NB4 (cell line): ENCODE data around the gene TMPRSS11D.

Source experiments
- DNase-seq: peaks from one replicate; pipeline ENCODE4 v3.0.0; 2010; ENCODE audit warnings: low read depth
- H3K4me3 ChIP-seq: one replicate; pipeline ENCODE4 v1.5.1; 2011; ENCODE audit warnings: mild to moderate bottlenecking, low read depth, low read length, moderate library complexity
- MYC ChIP-seq: IDR thresholded peaks from 2 replicates; pipeline ENCODE4 v1.6.1; 2011; ENCODE audit warnings: low read depth, low read length
- POLR2A ChIP-seq: IDR thresholded peaks from 2 replicates; pipeline ENCODE4 v1.6.1; 2011; ENCODE audit warnings: mild to moderate bottlenecking; ENCODE audit not compliant: insufficient read length; ENCODE audit errors: extremely low read depth
- TF ChIP-seq, protein P1 (sequence below): IDR thresholded peaks from one replicate; pipeline ENCODE4 v1.5.1; 2012; ENCODE audit warnings: low read depth, low read length
- TF ChIP-seq, protein P2 (sequence below): IDR thresholded peaks from 2 replicates; pipeline ENCODE4 v1.6.1; 2011; ENCODE audit warnings: low read depth, low read length

The TMPRSS11D gene

DNA sequence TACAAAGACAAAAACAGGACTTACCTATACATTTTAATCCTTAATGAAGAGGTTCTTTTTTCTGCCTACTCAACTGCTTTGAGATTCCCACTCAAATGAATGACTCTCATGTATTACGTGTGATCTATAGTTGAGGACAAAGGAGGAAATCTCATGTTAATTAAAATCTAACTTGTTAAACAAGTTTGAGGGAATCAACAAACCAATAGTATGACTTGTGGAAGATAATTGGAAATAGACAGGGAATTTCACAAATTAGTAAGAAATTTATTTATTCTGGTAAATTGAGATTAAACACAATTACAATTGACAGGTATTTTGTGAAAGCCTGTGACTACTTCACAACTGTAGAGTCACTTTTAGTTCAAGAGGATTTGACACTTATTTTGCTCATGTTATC is at the start of gene TMPRSS11D:
TSS of gene TMPRSS11D (minus strand) at position 101 of the 400 bp plus-strand sequence. CDS start at position 32, 69 bp downstream.
- TF ChIP-seq, protein P1, sequence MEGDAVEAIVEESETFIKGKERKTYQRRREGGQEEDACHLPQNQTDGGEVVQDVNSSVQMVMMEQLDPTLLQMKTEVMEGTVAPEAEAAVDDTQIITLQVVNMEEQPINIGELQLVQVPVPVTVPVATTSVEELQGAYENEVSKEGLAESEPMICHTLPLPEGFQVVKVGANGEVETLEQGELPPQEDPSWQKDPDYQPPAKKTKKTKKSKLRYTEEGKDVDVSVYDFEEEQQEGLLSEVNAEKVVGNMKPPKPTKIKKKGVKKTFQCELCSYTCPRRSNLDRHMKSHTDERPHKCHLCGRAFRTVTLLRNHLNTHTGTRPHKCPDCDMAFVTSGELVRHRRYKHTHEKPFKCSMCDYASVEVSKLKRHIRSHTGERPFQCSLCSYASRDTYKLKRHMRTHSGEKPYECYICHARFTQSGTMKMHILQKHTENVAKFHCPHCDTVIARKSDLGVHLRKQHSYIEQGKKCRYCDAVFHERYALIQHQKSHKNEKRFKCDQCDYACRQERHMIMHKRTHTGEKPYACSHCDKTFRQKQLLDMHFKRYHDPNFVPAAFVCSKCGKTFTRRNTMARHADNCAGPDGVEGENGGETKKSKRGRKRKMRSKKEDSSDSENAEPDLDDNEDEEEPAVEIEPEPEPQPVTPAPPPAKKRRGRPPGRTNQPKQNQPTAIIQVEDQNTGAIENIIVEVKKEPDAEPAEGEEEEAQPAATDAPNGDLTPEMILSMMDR: no peak
- TF ChIP-seq, protein P2, sequence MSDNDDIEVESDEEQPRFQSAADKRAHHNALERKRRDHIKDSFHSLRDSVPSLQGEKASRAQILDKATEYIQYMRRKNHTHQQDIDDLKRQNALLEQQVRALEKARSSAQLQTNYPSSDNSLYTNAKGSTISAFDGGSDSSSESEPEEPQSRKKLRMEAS: no peak
- DNase-seq: no peak
- no peak within 1 kb of the TSS for H3K4me3 ChIP-seq

DNA sequence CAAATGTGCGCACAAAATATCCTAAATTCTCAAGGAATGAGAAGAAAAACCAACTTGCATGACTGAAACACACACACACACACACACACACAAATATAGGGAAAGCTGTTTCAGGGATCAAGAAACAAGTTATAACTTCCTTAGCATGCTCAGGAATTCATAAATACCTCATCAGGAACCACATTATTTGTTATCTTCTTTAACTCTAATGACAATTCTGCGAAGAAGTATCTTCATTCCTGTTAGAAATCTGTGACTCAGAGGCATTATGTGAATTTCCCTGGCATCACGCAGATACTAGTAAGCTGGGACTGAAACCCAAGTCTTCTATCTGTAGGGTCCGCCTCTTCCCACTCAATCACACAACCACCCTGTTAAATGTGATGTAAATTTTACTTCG is 49.2 kb upstream of the TMPRSS11D start:
- DNase-seq: no peak
- TF ChIP-seq POLR2A: no peak
- TF ChIP-seq MYC: no peak
- TF ChIP-seq, protein P2: no peak
- TF ChIP-seq, protein P1: no peak
- no peak overlapping the region for H3K4me3 ChIP-seq

DNA sequence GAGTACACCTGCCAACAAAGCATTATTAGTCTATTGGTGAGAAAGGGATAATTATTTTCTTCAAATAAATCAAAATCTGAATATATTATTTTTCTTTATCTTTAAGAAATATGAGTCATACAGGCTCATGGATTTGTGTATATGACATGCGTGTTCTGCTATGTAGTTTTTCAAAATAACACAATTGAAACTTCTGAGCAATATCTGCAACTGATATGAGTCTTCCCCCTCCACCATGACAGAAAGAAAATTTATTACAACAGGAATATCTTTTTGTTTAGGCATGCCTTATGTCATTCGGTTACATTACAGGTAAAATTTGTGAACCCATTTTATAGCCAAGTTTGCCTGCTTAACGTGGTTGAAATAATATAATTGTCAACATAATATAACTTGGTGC is 47.5 kb upstream of the TMPRSS11D start:
- no peak for DNase-seq
- TF ChIP-seq, protein P1: no peak
- TF ChIP-seq POLR2A (no peak), MYC (no peak)
- TF ChIP-seq, protein P2: no peak
- no peak overlapping the region for H3K4me3 ChIP-seq

- TF ChIP-seq, protein P1: no peak
- TF ChIP-seq, protein P2: no peak
- TF ChIP-seq MYC (no peak), POLR2A (no peak)
Observed at GRCh38 chr4:67929426-67929825, 45.6 kb upstream of the TMPRSS11D start.

GRCh38 chr4:67928546-67928945 is 44.7 kb upstream of the TMPRSS11D start:
- TF ChIP-seq, protein P1: no peak
- TF ChIP-seq MYC (no peak), POLR2A (no peak)
- TF ChIP-seq, protein P2: no peak
- DNase-seq: peak; percentile 7
- no peak overlapping the region for H3K4me3 ChIP-seq

More at GRCh38 chr4:67929426-67929825, 45.6 kb upstream of the TMPRSS11D start:
- H3K4me3 ChIP-seq: no peak overlapping the region
- no peak for DNase-seq

GRCh38 chr4:67927251-67927650 is 43.4 kb upstream of the TMPRSS11D start:
- no peak overlapping the region for H3K4me3 ChIP-seq
- TF ChIP-seq MYC (no peak), POLR2A (no peak)
- TF ChIP-seq, protein P2: no peak
- TF ChIP-seq, protein P1: no peak
- no peak for DNase-seq
